H9 (cell line): ENCODE results near the gene PARL. TPM values are rescaled to one million over a fixed set of nuclear protein-coding genes. Genes with fewer than 3 reads are reported as not detected.
A peak's percentile ranks its signal among the peaks of the same experiment; 100 is the strongest.

Experiments
- DNase-seq: peaks from one replicate; pipeline ENCODE4 v3.0.0-alpha.2; 2017
- H2AFZ ChIP-seq: one replicate; pipeline ENCODE4 v1.6.1; 2013; ENCODE audit warnings: mild to moderate bottlenecking, low read length, control low read depth, moderate library complexity
- H2AK5ac ChIP-seq: 2 replicates; pipeline ENCODE4 v1.6.1; 2013; ENCODE audit warnings: low read length, control low read depth, mixed read lengths; ENCODE audit not compliant: insufficient read length
- H2BK120ac ChIP-seq: one replicate; pipeline ENCODE4 v1.6.1; 2013; ENCODE audit warnings: low read depth, mild to moderate bottlenecking, low read length, control low read depth, inconsistent platforms; ENCODE audit not compliant: poor library complexity, severe bottlenecking
- H2BK12ac ChIP-seq: 2 replicates; pipeline ENCODE4 v1.6.1; 2013; ENCODE audit warnings: low read length, control low read depth, mixed read lengths, low read depth; ENCODE audit not compliant: insufficient read length
- H2BK15ac ChIP-seq: 2 replicates; pipeline ENCODE4 v1.6.1; 2013; ENCODE audit warnings: low read depth, low read length, control low read depth
- H2BK20ac ChIP-seq: one replicate; pipeline ENCODE4 v1.6.1; 2013; ENCODE audit warnings: low read depth, mild to moderate bottlenecking, low read length, control low read depth, inconsistent platforms; ENCODE audit not compliant: poor library complexity, severe bottlenecking
- H2BK5ac ChIP-seq: 2 replicates; pipeline ENCODE4 v1.6.1; 2013; ENCODE audit warnings: low read length, control low read depth, mixed read lengths; ENCODE audit not compliant: insufficient read length
- H3K14ac ChIP-seq: 2 replicates; pipeline ENCODE4 v1.6.1; 2013; ENCODE audit warnings: low read length, control low read depth; ENCODE audit not compliant: insufficient read depth
- H3K18ac ChIP-seq: 2 replicates; pipeline ENCODE4 v1.6.1; 2013; ENCODE audit warnings: low read depth, mild to moderate bottlenecking, mixed read lengths, low read length, control low read depth; ENCODE audit not compliant: insufficient read length
- H3K23ac ChIP-seq: 2 replicates; pipeline ENCODE4 v1.6.1; 2013; ENCODE audit warnings: low read length, control low read depth, mixed read lengths, low read depth; ENCODE audit not compliant: insufficient read length
- H3K23me2 ChIP-seq: 2 replicates; pipeline ENCODE4 v1.6.1; 2013; ENCODE audit warnings: low read depth, mild to moderate bottlenecking, mixed read lengths, low read length, control low read depth; ENCODE audit not compliant: insufficient read length, poor library complexity, severe bottlenecking
- H3K27ac ChIP-seq: 2 replicates; pipeline ENCODE4 v1.5.1; 2013; ENCODE audit warnings: low read length, control low read depth, mixed read lengths, low read depth; ENCODE audit not compliant: insufficient read length
- H3K27me3 ChIP-seq: 2 replicates; pipeline ENCODE4 v1.6.1; 2013; ENCODE audit warnings: low read length, control low read depth, inconsistent platforms; ENCODE audit not compliant: insufficient read depth
- H3K4ac ChIP-seq: 2 replicates; pipeline ENCODE4 v1.6.1; 2013; ENCODE audit warnings: low read depth, mild to moderate bottlenecking, control low read depth, inconsistent platforms, low read length, moderate library complexity
- H3K4me1 ChIP-seq: 2 replicates; pipeline ENCODE4 v1.6.1; 2013; ENCODE audit warnings: low read length, control low read depth, inconsistent platforms; ENCODE audit not compliant: insufficient read depth
- H3K4me2 ChIP-seq: 2 replicates; pipeline ENCODE4 v1.6.1; 2013; ENCODE audit warnings: low read length, control low read depth, mixed read lengths; ENCODE audit not compliant: insufficient read length, insufficient read depth
- H3K56ac ChIP-seq: 2 replicates; pipeline ENCODE4 v1.6.1; 2013; ENCODE audit warnings: low read depth, mild to moderate bottlenecking, mixed read lengths, low read length, control low read depth; ENCODE audit not compliant: insufficient read length
- H3K79me1 ChIP-seq: 2 replicates; pipeline ENCODE4 v1.6.1; 2013; ENCODE audit warnings: low read depth, mild to moderate bottlenecking, moderate library complexity, low read length, control low read depth, inconsistent platforms; ENCODE audit not compliant: insufficient read depth, poor library complexity, severe bottlenecking
- H3K79me2 ChIP-seq: 2 replicates; pipeline ENCODE4 v1.6.1; 2013; ENCODE audit warnings: low read length, control low read depth, inconsistent platforms; ENCODE audit not compliant: insufficient read depth
- H3K9ac ChIP-seq: 2 replicates; pipeline ENCODE4 v1.6.1; 2013; ENCODE audit warnings: low read length, control low read depth, mixed read lengths; ENCODE audit not compliant: insufficient read length; ENCODE audit errors: extremely low read depth
- H3K9me3 ChIP-seq: one replicate; pipeline ENCODE4 v1.6.1; 2013; ENCODE audit warnings: low read depth, low read length, inconsistent platforms; ENCODE audit not compliant: control insufficient read depth
- H3T11ph ChIP-seq: one replicate; pipeline ENCODE4 v1.6.1; 2013; ENCODE audit warnings: mild to moderate bottlenecking, low read length, control low read depth, inconsistent platforms
- H4K20me1 ChIP-seq: one replicate; pipeline ENCODE4 v1.6.1; 2013; ENCODE audit not compliant: control insufficient read depth, insufficient read length, insufficient read depth
- H4K5ac ChIP-seq: 2 replicates; pipeline ENCODE4 v1.6.1; 2013; ENCODE audit warnings: low read depth, mild to moderate bottlenecking, mixed read lengths, low read length, control low read depth; ENCODE audit not compliant: insufficient read length
- H4K8ac ChIP-seq: replicated peaks from 2 replicates; pipeline ENCODE4 v1.6.1; 2013; ENCODE audit warnings: low read length, control low read depth, mixed read lengths, low read depth; ENCODE audit not compliant: insufficient read length
- H4K91ac ChIP-seq: 2 replicates; pipeline ENCODE4 v1.6.1; 2013; ENCODE audit warnings: low read depth, mild to moderate bottlenecking, moderate library complexity, mixed read lengths, low read length, control low read depth; ENCODE audit not compliant: insufficient read length
- H3K27ac Mint-ChIP-seq, 3 experiments: 2 replicates in 2 of 3; 3 replicates in 1 of 3; pipeline ENCODE4 v1.8.0; 2020 to 2021; ENCODE audit warnings: mixed read lengths in 3 of 3, mild to moderate bottlenecking in 1 of 3, moderate library complexity in 1 of 3
- H3K27me3 Mint-ChIP-seq: 2 replicates; pipeline ENCODE4 v1.8.0; 2021; ENCODE audit warnings: low read depth, mild to moderate bottlenecking, moderate library complexity, mixed read lengths
- H3K36me3 Mint-ChIP-seq, 3 experiments: 2 replicates in 2 of 3; 3 replicates in 1 of 3; pipeline ENCODE4 v1.8.0; 2020 to 2021; ENCODE audit warnings: low read depth in 3 of 3, mixed read lengths in 3 of 3; ENCODE audit not compliant: insufficient read depth in 1 of 3
- H3K4me1 Mint-ChIP-seq, 2 experiments: 2 replicates each; pipeline ENCODE4 v1.8.0; 2020; ENCODE audit warnings: mixed read lengths in 2 of 2
- H3K4me3 Mint-ChIP-seq, 2 experiments: 2 replicates in 1 of 2; 3 replicates in 1 of 2; pipeline ENCODE4 v1.8.0; 2020 to 2021; ENCODE audit warnings: mild to moderate bottlenecking in 2 of 2, mixed read lengths in 2 of 2, moderate library complexity in 1 of 2
- H3K9me3 Mint-ChIP-seq, 2 experiments: 2 replicates in 1 of 2; 3 replicates in 1 of 2; pipeline ENCODE4 v1.8.0; 2020; ENCODE audit warnings: mild to moderate bottlenecking in 2 of 2, mixed read lengths in 2 of 2, moderate library complexity in 1 of 2
- CTCF ChIP-seq: fragments of 200-600 bp; sonication (generic); conservative IDR thresholded peaks from 3 replicates; pipeline ENCODE4 v1.8.0; 2021; ENCODE audit warnings: antibody characterized with exemption, mild to moderate bottlenecking
- WGBS: extraction: QIAGEN DNeasy Blood & Tissue Kit; methylation state at CpG from one replicate; pipeline ENCODE4 v1.1.7; 2013; ENCODE audit warnings: missing lambda C conversion rate, low lambda C conversion rate, mixed read lengths; ENCODE audit not compliant: insufficient read length; ENCODE audit errors: extremely low coverage; 5-methylcytosine and 5-hydroxymethylcytosine counted together
- total RNA-seq: library from RNA; stranded (reverse); gene quantifications from 2 replicates; pipeline ENCODE4 v1.2.1, GENCODE V29; 2021

PARL gene
- total RNA-seq, 1 experiment from 2014 or later, result 94.5 TPM

GRCh38 chr3:183880121-183880520 is 4.6 kb downstream of the PARL start:
- Histone ChIP-seq H2AFZ (no peak overlapping the region), H3T11ph (no peak overlapping the region), H3K4me2 (no peak overlapping the region), H2BK15ac (no peak overlapping the region), H3K14ac (no peak overlapping the region), H3K27me3 (no peaks in the 10 kb centered on the region), H3K4me1 (peaks cover 2% of the 10 kb centered on the region; the same call in 1 of the 2 replicates), H3K9ac (no peak overlapping the region), H3K23me2 (peaks cover 11% of the 10 kb centered on the region), H4K20me1 (no peaks in the 10 kb centered on the region), H2AK5ac (no peak overlapping the region), H3K4ac (no peak overlapping the region), H3K79me1 (peaks cover 1% of the 10 kb centered on the region), H3K23ac (no peak overlapping the region), H3K79me2 (peaks cover 29% of the 10 kb centered on the region; the same call in 1 of the 2 replicates), H2BK5ac (no peak overlapping the region), H2BK20ac (no peak overlapping the region), H4K5ac (no peak overlapping the region), H2BK120ac (no peak overlapping the region), H2BK12ac (no peak overlapping the region), H3K27ac (no peak overlapping the region), H4K8ac (no peak overlapping the region), H3K56ac (no peak overlapping the region), H4K91ac (no peak overlapping the region), H3K9me3 (no peaks in the 10 kb centered on the region), H3K18ac (no peak overlapping the region)
- Mint-ChIP-seq H3K9me3 (no peaks in the 10 kb centered on the region), H3K27ac (0 out of 7 replicates have a peak overlapping the region, but pooled peaks of 1 of the 3 experiments have one; percentile 42), H3K4me1 (peaks cover 33 to 42% of the 10 kb centered on the region in 2 experiments), H3K27me3 (no peaks in the 10 kb centered on the region; the same call in 1 of the 2 replicates), H3K4me3 (no peak overlapping the region), H3K36me3 (peaks cover 9 to 12% (median 12%) of the 10 kb centered on the region in 3 experiments)
- no peak for DNase-seq
- WGBS, result no CpG with 5 or more reads among the region's 9 CpGs
- no peak for TF ChIP-seq CTCF
